HUES48 (cell line): ENCODE results near the gene GRIN2C.

Source experiments
- H3K27ac ChIP-seq: one replicate; pipeline ENCODE4 v1.7.0; 2013; ENCODE audit warnings: low read depth, low read length, inconsistent platforms
- H3K27me3 ChIP-seq: 2 replicates; pipeline ENCODE4 v1.6.1; 2013; ENCODE audit warnings: mild to moderate bottlenecking, low read length; ENCODE audit not compliant: control insufficient read depth, insufficient read depth
- H3K36me3 ChIP-seq: 2 replicates; pipeline ENCODE4 v1.6.1; 2013; ENCODE audit warnings: low read length; ENCODE audit not compliant: control insufficient read depth, insufficient read depth
- H3K4me1 ChIP-seq: 2 replicates; pipeline ENCODE4 v1.6.1; 2013; ENCODE audit warnings: mild to moderate bottlenecking, low read length; ENCODE audit not compliant: control insufficient read depth, insufficient read depth
- H3K4me3 ChIP-seq: 2 replicates; pipeline ENCODE4 v1.5.1; 2013; ENCODE audit warnings: mild to moderate bottlenecking, low read depth, low read length
- H3K9ac ChIP-seq: 2 replicates; pipeline ENCODE4 v1.6.1; 2013; ENCODE audit warnings: mild to moderate bottlenecking, low read depth, low read length, moderate library complexity
- H3K9me3 ChIP-seq: 2 replicates; pipeline ENCODE4 v1.6.1; 2013; ENCODE audit warnings: low read length; ENCODE audit not compliant: control insufficient read depth, insufficient read depth

GRIN2C gene

DNA sequence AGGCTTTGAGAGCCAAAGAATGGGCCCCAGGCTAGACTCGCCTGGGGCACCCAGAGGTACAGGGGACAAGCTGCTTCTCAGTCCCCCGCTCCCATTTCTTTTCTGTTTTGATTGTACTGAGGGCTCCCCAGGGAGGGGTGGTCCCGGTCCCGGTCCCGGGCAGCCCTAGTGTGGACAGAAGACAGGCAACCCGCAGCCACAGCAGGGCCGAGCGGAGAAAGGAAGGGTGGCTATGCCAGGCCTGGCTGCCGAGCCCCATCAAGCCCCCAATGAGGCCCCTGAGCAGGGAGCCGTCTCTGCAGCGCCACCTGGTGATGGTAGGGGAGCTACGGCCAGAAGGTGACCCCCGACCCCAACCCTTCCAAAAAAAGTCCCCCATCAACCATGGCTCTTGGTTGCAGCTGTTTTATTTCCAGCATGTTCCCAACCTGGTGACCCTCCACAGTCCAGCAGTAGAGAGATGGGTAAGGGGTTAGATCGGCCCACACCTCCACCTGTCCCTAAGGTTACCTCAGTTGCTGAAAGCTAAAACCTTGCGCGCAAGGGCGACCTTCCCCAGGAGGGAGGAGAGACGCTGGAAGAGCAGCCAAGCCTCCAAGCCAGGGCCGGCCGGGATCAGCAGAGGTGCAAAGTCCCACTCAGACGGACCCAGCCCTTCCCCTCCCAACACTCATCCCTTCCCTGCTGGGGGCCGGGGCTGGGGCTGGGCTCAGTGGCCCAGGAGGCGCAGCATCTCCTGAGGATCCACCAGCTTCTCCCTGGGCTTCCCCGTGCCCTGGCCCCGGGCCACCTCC is 2.6 kb upstream of the GRIN2C start:
- Histone ChIP-seq H3K4me3 (peak overlapping the region; percentile 32; the same call in 1 of the 2 replicates), H3K4me1 (peaks cover 5% of the 10 kb centered on the region; the same call in 1 of the 2 replicates), H3K9me3 (no peaks in the 10 kb centered on the region), H3K27ac (no peak overlapping the region), H3K27me3 (peaks cover 49% of the 10 kb centered on the region), H3K9ac (no peak overlapping the region), H3K36me3 (peaks cover 13% of the 10 kb centered on the region)

DNA sequence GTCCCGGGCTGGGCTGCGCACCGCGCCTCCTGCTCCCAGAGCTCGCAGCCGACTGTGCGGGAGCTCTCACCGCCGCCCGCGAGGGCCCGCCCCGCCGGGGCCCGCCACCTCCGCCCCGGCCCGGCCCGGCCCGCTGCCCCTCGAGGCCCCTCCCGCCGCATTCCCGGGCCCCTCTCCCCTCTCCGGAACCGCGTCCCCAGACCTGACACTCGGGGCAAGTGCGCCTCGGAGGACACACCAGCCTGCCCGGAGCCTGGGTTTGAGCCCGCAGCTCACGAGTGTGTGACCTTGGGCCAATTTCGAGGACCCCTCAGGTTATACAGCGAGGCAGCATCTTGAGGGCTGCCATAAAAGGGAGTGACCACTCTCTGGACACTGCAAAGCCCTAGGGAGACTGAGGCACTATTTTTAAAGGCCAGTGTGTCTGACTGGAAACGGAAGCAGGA is 2.0 kb upstream of the GRIN2C start:
- peaks cover 13% of the 10 kb centered on the region for H3K36me3 ChIP-seq
- peaks cover 55% of the 10 kb centered on the region for H3K27me3 ChIP-seq
- H3K4me3 ChIP-seq: peak overlapping the region; percentile 32; the same call in 1 of the 2 replicates
- H3K4me1 ChIP-seq: peaks cover 5% of the 10 kb centered on the region; the same call in 1 of the 2 replicates
- no peak overlapping the region for H3K9ac ChIP-seq
- no peaks in the 10 kb centered on the region for H3K9me3 ChIP-seq
- H3K27ac ChIP-seq: no peak overlapping the region

DNA sequence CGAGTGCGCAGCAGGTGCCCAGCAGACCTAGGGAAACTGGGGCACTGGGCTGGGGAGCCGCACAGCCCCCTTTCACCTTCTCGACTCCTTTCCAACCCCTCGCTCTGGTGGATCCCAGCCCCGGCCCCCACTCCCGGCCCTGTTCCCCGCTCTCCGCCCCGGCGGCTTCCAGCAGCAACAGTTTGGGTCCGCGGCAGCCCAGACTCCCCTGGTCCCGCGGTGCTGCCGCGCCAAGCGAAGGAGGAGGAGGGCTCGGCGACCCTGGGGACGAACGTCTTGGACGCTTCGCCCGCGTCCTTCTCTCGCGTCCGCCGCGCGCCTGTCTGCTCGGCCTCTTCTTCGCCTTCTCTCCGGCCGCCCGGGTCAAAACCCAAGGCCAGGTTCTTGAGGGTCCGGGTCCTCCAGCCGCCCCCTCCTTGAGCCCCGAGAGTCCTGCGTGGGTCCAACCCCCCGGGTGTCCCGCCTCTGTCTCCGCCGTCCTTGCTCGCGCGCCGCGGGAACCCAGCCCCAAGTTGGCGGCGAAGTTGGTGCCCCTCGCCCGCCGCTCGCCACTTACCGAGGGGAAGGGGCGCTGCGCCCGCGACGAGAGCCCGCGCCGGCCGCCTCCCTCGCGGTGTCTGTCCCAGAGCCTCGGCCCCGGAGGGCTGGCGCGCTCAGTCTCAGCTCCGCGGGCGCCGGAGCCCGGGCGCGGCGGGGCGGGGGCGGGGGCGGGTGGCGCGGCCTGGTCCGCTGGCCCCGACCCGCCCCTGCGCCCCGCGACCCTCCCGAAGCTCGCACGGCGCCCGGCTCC is 1.4 kb upstream of the GRIN2C start:
- Histone ChIP-seq H3K9me3 (no peaks in the 10 kb centered on the region), H3K36me3 (peaks cover 13% of the 10 kb centered on the region), H3K4me3 (peak overlapping the region; percentile 50), H3K9ac (no peak overlapping the region), H3K4me1 (peaks cover 5% of the 10 kb centered on the region; the same call in 1 of the 2 replicates), H3K27me3 (peaks cover 59% of the 10 kb centered on the region), H3K27ac (no peak overlapping the region)

DNA sequence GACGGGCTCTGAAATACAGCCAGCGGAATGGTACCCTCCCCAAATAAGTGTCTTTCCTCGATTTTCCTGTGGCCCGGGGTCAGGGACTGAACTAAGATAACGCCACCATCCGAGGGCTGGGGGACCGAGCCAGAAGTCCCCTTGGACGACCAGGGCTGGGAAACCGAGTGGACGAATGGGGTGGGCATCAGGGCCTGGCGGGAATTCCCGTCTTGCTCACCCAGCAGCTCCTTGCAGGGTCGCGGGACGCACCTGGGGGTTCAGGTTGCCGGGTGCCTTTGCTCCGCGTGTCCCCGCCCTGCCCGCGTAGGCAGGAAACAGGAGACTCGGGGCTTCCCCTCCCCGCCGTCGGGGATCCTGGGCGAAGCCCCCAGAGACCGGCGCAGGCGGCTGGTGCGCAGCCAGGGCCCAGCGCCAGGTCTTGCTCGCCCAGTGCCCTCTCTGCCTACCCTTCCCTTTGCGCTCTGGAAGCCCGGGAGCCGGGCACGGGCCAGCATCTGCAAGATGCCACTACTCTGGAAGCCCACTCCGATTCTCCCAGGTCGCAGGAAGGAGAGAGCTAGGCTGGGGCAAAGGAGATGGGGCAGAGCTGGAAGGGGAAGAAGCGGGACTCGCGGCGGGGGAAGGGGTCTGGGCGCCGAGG is 665 bp upstream of the GRIN2C start:
- Histone ChIP-seq H3K9ac (no peak overlapping the region), H3K4me1 (peaks cover 5% of the 10 kb centered on the region; the same call in 1 of the 2 replicates), H3K4me3 (peak overlapping the region; percentile 50), H3K27me3 (peaks cover 66% of the 10 kb centered on the region), H3K36me3 (peaks cover 9% of the 10 kb centered on the region), H3K27ac (no peak overlapping the region), H3K9me3 (no peaks in the 10 kb centered on the region)

DNA sequence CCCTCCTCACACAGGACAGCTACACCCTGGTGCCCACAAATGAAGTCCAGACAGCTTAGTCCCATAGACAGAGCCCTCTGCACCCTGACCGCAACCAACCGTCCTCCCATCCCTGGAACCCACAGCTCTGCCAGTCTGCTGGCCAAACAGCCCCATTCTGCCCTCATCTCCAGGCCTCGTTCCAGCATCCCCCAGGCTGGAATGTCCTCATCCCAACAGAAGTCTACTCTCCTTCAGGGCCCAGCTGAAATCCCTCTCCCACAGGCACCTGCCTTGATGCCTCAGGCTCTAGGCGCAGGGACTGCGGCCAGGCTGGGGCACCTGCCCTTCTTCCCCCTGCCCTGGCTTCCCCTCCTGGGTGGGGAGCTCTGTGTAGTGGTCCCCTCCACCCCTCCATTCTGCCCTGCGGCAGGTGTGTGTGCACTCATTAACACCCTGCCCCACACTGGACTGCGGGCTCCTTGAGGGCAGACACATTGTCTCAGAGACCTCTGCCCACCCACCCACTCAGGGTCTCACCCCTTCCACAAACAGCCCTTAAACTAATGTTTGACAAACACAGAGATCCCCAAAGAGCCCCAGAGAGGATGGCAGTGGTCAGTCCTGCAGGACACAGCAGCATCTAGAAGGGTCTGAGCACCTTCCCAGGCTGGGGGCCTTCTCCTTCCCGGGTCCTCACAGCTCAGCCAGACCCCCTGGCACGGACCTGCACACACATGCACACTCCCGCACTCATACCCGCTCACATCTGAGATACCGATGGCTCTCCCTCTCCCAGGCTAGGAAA is 820 bp downstream of the GRIN2C start:
- H3K27ac ChIP-seq: no peak overlapping the region
- H3K9ac ChIP-seq: no peak overlapping the region
- no peak overlapping the region for H3K4me3 ChIP-seq
- H3K36me3 ChIP-seq: peaks cover 7% of the 10 kb centered on the region
- peaks cover 5% of the 10 kb centered on the region; the same call in 1 of the 2 replicates for H3K4me1 ChIP-seq
- H3K27me3 ChIP-seq: peaks cover 79% of the 10 kb centered on the region
- no peaks in the 10 kb centered on the region for H3K9me3 ChIP-seq

DNA sequence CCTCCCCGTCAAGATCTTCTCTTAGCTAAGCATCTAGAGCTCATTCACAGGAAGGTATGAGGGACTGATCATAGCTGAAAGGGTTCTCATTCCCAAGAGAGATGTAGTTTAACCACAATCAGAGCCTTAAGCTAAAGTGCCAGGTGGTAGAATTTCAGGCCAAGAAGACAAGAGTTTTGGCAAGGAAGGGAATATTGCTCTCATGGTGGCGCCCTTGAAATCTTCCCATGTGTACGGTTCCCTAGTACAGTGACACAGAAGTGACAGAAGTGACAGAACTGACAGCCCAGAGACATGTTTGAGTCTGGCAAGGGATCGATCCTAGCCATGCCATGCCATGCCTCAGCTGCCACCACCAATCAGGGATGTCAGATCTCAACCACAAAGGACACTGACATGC is 2.5 kb downstream of the GRIN2C start:
- H3K27ac ChIP-seq: no peak overlapping the region
- H3K9ac ChIP-seq: no peak overlapping the region
- peaks cover 93% of the 10 kb centered on the region for H3K27me3 ChIP-seq
- no peaks in the 10 kb centered on the region for H3K36me3 ChIP-seq
- H3K9me3 ChIP-seq: no peaks in the 10 kb centered on the region
- peaks cover 5% of the 10 kb centered on the region; the same call in 1 of the 2 replicates for H3K4me1 ChIP-seq
- no peak overlapping the region for H3K4me3 ChIP-seq

DNA sequence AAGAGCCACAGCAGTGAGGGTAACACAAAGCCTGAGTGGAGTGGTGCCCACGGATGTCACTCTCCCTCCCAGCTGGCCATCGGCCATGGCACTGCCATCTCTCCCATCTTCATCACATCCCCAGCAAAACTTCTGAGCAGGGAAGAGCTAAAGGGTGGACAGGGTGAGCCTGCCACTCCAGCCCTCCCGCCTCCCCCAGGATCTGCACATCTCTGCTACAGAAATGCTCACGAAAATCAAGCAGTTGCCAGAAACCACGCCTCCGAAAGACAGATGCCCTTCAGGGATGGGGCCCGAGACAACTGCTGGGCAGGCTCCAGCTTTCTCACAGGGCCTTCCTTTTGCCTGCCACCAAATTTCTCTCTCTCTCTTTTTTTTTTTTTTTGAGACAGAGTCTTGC is 3.6 kb downstream of the GRIN2C start:
- no peak overlapping the region for H3K27ac ChIP-seq
- no peak overlapping the region for H3K9ac ChIP-seq
- peaks cover 94% of the 10 kb centered on the region for H3K27me3 ChIP-seq
- no peaks in the 10 kb centered on the region; the same call in 1 of the 2 replicates for H3K4me1 ChIP-seq
- H3K36me3 ChIP-seq: no peaks in the 10 kb centered on the region
- H3K4me3 ChIP-seq: no peak overlapping the region
- no peaks in the 10 kb centered on the region for H3K9me3 ChIP-seq

DNA sequence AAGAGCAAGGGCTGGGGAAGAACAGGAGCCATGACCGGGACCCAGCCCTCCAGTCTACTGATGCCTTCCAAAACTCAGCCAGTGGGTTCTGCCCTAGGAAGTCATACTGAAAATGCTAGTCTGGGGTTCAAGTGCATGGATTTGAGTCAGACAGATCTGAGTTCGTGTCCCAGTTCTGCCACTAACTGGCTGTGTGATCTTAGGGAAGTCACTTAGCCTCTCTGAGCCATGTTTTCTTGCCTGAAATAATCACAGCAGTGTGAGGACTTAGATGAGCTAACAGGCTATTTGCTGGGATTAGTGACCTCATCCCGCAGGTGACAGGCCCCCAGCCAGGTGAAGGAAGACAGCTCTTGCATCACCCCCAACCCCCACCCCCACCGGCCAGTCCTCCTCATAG is 4.4 kb downstream of the GRIN2C start:
- Histone ChIP-seq H3K27ac (no peak overlapping the region), H3K36me3 (no peaks in the 10 kb centered on the region), H3K27me3 (peaks cover 94% of the 10 kb centered on the region), H3K4me1 (no peaks in the 10 kb centered on the region; the same call in 1 of the 2 replicates), H3K9ac (no peak overlapping the region), H3K4me3 (no peak overlapping the region), H3K9me3 (no peaks in the 10 kb centered on the region)

DNA sequence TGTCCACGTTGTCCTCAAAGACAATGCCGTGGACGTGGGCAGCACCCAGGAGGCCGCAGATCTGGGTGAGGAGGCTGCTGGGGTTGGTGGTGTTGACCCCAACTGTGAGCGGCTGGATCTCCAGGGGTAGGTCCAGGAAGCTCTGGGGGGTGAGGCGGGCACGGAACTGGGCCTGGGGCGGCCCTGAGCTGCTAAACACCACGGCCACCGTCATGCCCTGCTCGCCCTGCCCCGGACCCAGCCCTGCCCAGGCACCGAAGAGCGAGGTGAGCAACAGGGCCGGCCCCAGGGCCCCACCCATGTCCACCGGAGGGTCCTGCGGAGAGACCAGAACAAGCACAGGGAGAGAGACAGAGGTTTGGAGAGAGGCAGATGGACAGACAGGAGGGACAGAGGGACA is 4.9 kb downstream of the GRIN2C start:
- Histone ChIP-seq H3K27ac (no peak overlapping the region), H3K36me3 (no peaks in the 10 kb centered on the region), H3K27me3 (peaks cover 94% of the 10 kb centered on the region), H3K4me1 (no peaks in the 10 kb centered on the region), H3K9ac (no peak overlapping the region), H3K9me3 (no peaks in the 10 kb centered on the region), H3K4me3 (no peak overlapping the region)

DNA sequence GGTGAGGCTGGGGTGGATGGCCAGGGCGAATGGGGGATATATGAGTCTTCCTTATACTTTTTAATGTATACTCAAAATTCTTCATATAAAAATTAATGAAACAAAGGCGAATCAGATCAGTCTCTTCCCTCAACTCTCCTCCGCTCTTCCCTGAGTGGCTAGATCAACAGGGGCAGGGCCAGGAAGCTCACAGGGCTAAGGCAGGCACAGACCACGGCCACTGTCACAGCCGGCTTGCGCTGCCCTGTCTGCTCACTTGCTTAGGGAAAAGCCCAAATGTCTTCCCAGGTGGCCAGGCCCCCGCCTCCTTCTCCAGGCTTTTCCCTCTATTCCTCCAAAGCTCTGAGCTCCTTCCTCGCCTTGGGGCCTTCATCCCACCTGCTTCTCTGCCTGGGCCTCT is 6.0 kb downstream of the GRIN2C start:
- no peak overlapping the region for H3K9ac ChIP-seq
- no peaks in the 10 kb centered on the region for H3K4me1 ChIP-seq
- H3K4me3 ChIP-seq: no peak overlapping the region
- no peak overlapping the region for H3K27ac ChIP-seq
- H3K36me3 ChIP-seq: no peaks in the 10 kb centered on the region
- H3K27me3 ChIP-seq: peaks cover 94% of the 10 kb centered on the region
- no peaks in the 10 kb centered on the region for H3K9me3 ChIP-seq
